RWPE1 (cell line): ENCODE data around the gene COL6A2.

Experiments used
- CTCF ChIA-PET: fragments of 350-600 bp; sonication (Branson Sonifier 250); formaldehyde crosslinking; extraction: SDS; loops from one replicate; lab custom pipeline; 2021; lab: Yijun Ruan, JAX
- POLR2A ChIA-PET: fragments of 400-600 bp; formaldehyde crosslinking; extraction: SDS; loops from one replicate; lab custom pipeline; 2020; ENCODE audit warnings: antibody characterized with exemption; ENCODE audit not compliant: low non-redundant PET; lab: Yijun Ruan, JAX
- DNase-seq: peaks from one replicate; pipeline ENCODE4 v3.0.0; 2012; ENCODE audit warnings: low spot score
- H3K27ac ChIP-seq: fragments of 450-650 bp; 2 replicates; pipeline ENCODE4 v1.5.1; 2017
- TF ChIP-seq, protein P1 (sequence below): fragments of 450-650 bp; conservative IDR thresholded peaks from 2 replicates; pipeline ENCODE4 v1.5.1; 2017; ENCODE audit warnings: low read depth, mild to moderate bottlenecking

The COL6A2 gene

DNA sequence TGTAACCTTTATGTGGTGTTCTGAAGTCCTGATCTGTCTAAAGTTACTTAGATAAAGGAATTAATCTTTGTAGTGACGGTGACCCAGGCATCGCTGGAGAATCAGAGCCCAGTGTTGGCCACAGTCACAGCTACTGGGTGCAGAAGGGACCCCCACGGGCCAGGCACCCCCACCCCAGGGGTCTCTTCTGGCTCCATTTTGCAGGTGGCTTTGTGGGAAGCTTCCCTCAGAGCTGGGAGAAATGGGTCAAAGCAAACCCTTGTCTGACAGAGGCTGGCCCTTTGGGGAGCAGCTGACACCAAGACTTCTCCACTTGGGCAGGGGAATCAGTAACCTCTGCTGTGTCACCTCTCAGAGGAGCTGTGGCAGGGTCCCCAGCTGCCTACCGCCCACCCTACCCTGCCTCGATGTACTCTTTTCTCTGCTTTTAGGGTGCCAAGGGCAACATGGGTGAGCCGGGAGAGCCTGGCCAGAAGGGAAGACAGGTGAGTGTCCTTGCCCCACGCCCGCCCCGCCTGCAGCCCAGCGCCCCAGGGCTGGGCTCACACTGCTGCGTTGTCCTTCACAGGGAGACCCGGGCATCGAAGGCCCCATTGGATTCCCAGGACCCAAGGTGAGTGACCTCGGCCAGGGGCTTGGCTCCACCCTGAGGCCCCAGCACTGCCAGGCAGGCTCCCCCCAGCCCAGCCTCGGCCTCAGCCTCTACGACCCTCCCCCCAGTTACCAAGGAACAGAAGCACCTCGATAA lies 17.7 kb downstream of the COL6A2 start:
- no peak overlapping the region for H3K27ac ChIP-seq
- POLR2A ChIA-PET, result no interaction called here
- TF ChIP-seq, protein P1, sequence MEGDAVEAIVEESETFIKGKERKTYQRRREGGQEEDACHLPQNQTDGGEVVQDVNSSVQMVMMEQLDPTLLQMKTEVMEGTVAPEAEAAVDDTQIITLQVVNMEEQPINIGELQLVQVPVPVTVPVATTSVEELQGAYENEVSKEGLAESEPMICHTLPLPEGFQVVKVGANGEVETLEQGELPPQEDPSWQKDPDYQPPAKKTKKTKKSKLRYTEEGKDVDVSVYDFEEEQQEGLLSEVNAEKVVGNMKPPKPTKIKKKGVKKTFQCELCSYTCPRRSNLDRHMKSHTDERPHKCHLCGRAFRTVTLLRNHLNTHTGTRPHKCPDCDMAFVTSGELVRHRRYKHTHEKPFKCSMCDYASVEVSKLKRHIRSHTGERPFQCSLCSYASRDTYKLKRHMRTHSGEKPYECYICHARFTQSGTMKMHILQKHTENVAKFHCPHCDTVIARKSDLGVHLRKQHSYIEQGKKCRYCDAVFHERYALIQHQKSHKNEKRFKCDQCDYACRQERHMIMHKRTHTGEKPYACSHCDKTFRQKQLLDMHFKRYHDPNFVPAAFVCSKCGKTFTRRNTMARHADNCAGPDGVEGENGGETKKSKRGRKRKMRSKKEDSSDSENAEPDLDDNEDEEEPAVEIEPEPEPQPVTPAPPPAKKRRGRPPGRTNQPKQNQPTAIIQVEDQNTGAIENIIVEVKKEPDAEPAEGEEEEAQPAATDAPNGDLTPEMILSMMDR, result no peak
- DNase-seq, result no peak
- CTCF ChIA-PET, result interaction anchor here (0.9 kb wide), 1 partner anchor 28 kb away, joined by 4 read pairs; no protein-coding TSS in a partner anchor

DNA sequence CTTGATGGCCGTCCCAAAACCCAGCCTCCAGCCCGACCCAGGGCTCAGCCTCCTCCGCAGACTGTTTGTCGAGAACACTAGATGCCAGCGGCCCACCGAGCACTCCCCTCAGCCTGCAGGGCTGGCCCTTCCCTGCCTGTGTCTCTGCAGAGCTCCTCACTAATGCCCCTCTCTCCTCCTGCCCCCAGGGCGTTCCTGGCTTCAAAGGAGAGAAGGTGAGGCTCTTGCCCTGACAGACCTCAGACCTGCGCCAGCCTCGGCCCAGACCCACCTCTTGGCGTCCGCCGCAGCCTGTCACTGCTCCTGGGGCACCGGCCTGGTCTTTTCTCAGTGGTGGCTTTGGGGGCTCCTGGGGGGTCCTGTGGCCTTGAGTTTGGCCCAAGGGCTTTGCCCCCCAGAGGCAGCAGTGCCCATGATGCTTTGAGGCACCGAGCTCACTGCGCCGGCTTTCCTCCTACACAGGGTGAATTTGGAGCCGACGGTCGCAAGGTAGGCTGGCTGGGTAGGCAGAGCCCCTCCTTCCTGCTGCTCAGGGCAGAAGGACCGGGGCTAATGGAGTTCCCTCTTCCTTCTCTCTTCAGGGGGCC lies 18.4 kb downstream of the COL6A2 start:
- no peak for DNase-seq
- POLR2A ChIA-PET, result no interaction called here
- peak overlapping the region; percentile 38; the same call in 1 of the 2 replicates for H3K27ac ChIP-seq
- CTCF ChIA-PET, result interaction anchor here (1.5 kb wide), 1 partner anchor 27 kb away, joined by 5 read pairs; no protein-coding TSS in a partner anchor
- TF ChIP-seq, protein P1, result no peak

DNA sequence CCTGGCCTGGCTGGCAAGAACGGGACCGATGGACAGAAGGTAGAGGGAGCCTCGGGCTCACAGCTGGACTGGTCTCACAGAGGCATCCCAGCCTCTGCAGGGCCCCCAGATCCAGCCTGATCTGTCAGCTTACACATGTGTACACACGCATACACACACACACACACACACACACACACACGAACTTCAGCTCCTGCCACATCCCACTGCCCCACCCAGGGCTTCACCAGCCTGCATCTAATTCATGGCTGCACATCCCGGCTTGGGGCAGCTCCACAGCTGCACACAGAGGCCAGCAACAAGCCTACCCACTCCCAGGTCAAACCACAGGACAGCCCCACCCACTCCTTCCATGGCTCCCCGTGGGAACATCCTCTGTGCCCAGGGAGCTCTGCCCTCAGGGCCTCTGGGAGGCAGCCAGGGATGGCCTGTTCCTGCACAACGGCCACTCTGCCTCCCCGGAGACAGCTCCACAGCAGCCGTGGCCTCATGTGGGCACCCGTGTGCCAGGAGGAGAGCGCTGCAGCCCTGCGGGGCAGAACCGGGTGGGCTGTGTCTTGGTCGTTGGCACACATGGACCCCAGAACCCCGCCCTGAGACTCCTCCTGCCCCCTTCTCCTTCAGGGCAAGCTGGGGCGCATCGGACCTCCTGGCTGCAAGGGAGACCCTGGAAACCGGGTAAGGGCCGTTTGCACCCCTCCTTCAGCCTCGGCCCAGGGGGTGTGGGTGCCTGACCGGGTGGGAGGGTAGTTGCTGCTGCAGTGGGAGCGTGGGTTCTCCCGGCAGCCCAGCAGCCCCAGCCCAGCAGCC lies 19.1 kb downstream of the COL6A2 start:
- peak; percentile 35 for DNase-seq
- ChIA-PET CTCF (interaction anchor here (1.2 to 1.5 kb wide), 2 partner anchors 27 to 144 kb away, joined by 4 to 5 read pairs; no protein-coding TSS in a partner anchor), POLR2A (no interaction called here)
- peak overlapping the region; percentile 38; the same call in 1 of the 2 replicates for H3K27ac ChIP-seq
- TF ChIP-seq, protein P1, result no peak

DNA sequence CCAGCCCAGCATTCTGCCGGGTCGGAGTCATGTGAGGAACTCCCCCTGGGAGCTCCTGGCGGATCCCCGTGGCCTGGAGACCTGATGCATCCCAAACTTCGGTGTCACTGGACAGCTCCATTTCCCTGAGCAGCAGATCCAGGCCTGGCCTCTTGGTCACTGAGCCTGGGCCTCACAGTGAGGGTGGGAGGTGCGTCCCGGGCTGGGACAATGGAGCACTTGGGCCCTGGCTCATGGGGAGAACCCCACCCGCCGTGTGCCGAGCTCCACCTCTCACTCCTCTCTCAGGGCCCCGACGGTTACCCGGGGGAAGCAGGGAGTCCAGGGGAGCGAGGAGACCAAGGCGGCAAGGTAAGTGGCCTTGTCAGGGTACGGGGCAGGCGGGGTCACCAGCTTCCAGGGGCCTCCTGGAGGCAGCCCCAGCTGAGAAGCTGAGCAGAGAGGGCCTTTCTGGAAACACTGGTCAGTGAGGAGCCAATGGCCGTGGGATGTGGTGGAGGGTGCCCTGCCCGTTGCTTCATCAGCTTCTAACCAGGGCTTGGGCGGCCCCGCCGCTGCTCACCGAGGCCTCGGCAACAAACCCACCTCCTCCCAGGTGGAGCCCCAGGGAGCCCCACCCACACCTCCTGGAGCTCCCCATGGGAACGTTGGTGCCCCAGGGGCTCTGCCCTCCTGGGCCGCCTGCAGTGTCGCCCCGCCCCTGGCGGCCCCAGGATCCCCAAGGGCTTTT lies 19.8 kb downstream of the COL6A2 start:
- DNase-seq, result no peak
- ChIA-PET POLR2A (no interaction called here), CTCF (interaction anchor here (0.6 to 1.5 kb wide), 3 partner anchors 26 to 144 kb away, joined by 4 to 5 read pairs (median 4); no protein-coding TSS in a partner anchor)
- H3K27ac ChIP-seq, result peak overlapping the region; percentile 38; the same call in 1 of the 2 replicates
- TF ChIP-seq, protein P1, result no peak

DNA sequence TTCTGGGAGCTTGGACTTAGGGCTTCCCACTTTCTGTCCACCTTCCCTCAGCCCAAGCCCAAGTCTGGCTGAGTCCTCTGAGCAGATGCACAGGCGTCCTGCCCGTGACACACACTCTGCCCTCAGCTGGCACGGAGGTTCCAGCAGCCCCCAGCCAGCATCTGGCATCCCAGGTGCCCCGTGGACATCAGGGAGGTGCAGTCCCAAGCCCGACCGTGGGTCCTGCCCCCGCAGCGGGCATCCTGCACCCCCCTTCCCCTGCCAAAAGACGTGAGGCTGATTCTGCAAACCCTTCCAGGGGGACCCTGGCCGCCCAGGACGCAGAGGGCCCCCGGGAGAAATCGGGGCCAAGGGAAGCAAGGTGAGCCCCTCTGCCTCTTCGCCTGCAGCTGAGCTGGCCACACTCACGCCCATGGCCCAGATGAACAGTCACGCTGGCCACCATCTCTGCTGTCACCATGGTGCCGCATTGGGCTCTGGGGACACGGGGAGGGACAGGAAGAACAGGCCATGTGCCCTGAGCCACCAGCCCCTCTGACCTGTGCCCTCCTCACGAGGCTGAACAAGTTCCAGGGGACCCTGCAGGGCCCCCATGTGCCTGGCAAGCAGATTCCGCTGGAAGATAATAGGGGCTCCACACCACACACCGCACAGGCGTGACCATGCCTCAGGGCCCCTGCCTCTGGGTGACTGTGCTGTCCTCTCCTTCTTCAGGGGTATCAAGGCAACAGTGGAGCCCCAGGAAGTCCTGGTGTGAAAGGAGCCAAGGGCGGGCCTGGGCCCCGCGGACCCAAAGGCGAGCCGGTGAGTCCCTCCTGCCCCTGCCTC lies 20.6 kb downstream of the COL6A2 start:
- POLR2A ChIA-PET, result no interaction called here
- H3K27ac ChIP-seq, result no peak overlapping the region
- no peak for DNase-seq
- CTCF ChIA-PET, result no interaction called here
- TF ChIP-seq, protein P1, result no peak
